Left kidney (tissue), 8 donors: ENCODE data around the gene WNT8B. TPM values are rescaled to one million over a fixed set of nuclear protein-coding genes. Genes with fewer than 3 reads are reported as not detected.

Source experiments
- DNase-seq: peaks from one replicate; pipeline ENCODE4 v3.0.0-alpha.2; 2013
- long read RNA-seq, 8 donors: transcript quantifications; one replicate each; lab custom pipeline, GENCODE V29; 2026
- polyA plus RNA-seq: library from polyadenylated mRNA; unstranded; fragments of 120-200 nt; gene quantifications from one replicate; pipeline ENCODE4 v1.2.1, GENCODE V29; 2013; ENCODE audit not compliant: insufficient read length

Gene WNT8B, protein sequence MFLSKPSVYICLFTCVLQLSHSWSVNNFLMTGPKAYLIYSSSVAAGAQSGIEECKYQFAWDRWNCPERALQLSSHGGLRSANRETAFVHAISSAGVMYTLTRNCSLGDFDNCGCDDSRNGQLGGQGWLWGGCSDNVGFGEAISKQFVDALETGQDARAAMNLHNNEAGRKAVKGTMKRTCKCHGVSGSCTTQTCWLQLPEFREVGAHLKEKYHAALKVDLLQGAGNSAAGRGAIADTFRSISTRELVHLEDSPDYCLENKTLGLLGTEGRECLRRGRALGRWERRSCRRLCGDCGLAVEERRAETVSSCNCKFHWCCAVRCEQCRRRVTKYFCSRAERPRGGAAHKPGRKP
- 0.85 TPM for polyA plus RNA-seq
- long read RNA-seq, donor 1 = 0 reads
- long read RNA-seq, donor 2, partial matches to known transcripts = 168 of 502 reads
- long read RNA-seq, donor 2, other reads (novel, unspliced or antisense) = 334 of 502 reads
- long read RNA-seq, donor 3, partial matches to known transcripts = 33 of 551 reads
- long read RNA-seq, donor 3, other reads (novel, unspliced or antisense) = 518 of 551 reads
- long read RNA-seq, donor 4 = 0 reads
- long read RNA-seq, donor 5 = 0 reads
- long read RNA-seq, donor 6 = 0 reads
- long read RNA-seq, donor 7 = 0 reads
- long read RNA-seq, donor 8, partial matches to known transcripts = 139 of 337 reads
- long read RNA-seq, donor 8, other reads (novel, unspliced or antisense) = 198 of 337 reads

DNA sequence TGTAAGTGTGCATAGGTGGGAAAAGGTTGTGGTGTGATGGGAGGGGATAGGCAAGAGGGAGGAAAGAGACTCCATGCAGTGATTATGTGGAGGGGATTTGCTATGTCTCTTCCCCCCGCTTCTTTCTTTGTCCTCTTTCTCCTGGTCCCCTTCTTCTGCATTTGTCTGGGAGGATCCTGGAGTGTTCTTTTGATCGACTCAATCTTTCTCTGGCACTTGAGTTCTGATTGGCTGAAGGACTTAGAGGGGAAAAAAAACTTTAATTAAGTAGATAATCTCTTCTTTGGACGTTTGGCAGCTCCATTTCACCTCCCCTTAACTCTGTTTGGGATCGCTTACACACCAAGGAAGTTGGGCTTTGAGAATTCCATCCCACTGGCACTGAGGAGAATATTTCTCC is at the start of gene WNT8B:
Gene WNT8B, plus strand, starts transcription at position 301 of the 400 bp plus-strand sequence. CDS start 160 bp downstream, outside the sequence.
- no peak for DNase-seq

DNA sequence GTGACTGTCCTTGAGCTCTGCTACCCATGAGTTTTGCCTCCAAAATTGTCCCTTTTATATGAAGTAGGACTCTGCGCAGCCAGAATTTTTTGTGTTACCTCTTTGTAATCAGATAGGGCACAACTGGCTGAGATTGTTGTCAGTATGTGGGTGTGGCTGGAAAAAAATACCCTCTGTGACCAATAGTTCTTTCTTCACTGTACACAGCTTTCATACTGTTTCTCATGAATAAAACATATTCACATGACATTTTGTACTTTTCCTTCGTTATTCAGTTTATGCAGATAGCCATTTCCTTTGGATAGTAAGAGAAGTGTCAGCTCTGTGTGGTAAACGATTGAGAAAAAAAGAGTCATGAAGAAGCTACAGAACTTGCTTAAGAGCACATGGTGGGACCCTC is 49.6 kb upstream of the WNT8B start:
- DNase-seq = no peak

DNA sequence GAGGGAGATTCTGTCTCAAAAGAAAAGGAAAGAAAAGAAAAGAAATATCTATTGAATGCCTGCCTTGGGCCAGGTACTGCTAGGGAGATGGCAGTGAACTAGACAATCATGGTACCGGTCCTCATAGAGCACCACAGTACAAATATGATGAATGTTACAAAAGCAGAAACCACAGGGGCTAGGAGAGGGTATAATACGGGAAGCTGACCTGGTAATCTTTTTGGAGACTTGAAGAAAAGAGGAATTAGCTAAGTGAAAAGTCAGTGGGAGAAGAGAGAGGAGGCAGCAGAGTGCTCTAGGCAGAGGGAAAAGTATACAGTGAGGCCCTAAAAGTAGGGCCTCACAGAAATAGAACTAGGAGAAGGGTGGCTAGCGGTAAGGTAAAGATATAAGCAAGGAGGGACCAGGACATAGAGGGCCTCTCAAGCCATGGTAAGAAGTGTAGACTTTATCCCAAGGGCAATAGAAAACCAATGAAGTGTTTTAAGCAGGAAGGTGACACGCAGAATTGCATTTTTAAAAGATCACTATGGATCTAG is 42.8 kb upstream of the WNT8B start:
- DNase-seq = no peak

DNA sequence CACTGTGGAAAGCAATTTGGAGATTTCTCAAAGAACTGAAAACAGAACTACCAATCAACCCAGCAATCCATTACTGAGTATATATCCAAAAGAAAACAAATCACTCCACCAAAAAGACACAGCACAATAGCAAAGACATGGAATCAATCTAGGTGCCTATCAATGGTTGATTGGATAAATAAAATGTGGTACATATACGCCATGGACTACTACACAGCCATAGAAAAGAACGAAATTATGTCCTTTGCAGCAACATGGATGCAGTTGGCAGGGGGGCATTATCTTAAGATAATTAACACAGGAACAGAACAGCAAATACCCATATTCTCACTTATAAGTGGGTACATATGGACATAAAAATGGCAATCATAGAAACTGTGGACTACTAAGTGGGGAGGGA is 35.4 kb upstream of the WNT8B start:
- DNase-seq = no peak

DNA sequence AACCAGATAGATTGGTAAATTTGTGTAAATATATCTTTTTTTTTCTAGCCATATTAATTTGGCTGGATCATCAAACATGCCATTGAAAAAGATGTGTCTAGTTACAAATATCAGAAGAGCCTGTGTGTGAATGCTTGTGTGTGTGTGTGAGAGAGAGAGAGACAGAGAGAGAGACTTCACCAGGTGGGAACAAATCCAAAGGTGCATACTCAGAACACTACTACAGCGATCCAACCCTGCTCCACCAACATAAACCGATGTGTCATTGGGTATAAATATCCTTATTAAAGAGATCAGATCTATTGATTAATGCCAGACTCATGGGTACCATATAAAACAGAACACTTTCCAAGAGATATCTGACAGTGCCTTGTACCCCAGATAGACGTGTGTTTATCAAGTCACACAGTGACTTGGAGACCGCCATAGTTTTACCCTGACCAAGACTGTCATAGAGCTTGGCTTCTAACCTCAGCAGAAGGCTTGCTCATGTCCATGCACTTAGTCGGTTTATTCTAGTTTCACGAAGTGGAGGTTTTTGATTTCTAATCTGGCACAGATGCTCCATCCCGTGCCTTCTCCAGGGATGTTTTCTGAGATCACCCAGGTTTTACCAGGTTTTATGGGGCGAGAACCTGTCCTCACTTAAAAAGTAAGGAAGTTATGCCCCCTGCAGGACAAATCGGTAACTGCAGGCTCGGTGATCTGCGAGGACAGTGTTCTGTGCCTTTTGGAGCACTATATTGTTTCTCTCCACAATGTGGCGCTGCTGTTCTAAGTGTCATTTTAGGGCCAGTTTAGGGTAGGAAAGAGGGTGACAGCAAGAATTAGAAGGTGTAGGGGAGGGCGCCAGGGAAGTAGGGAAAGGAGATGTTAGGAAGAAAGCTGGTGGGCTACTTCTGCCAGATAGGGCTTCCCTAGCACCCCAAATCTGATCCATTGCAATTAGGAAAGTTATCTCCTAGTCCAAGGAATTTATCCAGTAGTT is 29.3 kb upstream of the WNT8B start:
- peak; percentile 95 for DNase-seq

DNA sequence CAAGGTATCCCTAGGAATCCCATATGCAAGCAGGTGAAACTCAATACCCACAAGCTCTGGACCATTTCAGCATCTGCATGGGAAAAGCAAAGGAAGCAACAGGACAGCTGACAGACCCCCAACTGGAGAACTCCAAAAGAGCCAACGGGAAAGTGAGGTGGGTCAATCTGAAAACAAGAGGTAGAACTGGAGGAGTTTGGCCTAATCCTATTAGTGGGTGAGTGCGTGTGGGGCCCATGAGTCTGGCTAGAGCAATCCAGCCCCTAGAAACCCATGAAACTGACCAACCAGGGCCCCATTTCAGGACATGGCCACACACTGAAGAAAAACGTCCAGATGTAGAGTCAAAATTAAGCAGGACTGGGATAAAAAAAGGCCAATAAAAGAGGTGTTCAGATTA is 26.6 kb upstream of the WNT8B start:
- DNase-seq = no peak

DNA sequence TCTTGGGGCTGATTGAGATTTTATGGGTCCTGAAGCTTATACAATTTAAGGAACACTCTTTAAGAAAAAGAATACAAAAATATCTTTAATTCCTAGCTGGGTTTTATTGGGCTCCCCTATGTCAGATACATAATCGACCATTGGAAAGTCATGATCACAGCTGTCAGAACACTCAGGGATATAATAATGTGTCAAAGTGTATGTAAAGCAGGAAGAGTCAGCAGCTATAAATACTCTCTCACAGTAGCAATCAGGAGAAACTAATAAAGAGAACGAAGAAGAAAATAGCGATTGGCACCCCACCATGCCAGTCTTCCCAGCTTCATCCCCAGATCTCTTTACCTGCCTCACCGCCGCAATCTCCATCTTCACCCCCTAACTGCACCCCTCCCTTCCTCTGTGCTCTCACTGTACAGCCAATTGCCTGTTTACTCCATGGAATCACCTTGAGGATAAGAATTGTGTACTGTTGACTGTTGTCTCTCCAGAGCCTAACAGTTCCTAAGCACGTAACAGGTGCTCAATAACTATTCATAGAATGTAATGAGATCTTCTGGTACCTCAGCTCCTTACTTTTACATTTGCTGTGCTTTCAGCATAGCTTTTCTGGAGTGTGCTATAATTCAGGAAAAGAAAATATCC is 24.0 kb upstream of the WNT8B start:
- DNase-seq = no peak

DNA sequence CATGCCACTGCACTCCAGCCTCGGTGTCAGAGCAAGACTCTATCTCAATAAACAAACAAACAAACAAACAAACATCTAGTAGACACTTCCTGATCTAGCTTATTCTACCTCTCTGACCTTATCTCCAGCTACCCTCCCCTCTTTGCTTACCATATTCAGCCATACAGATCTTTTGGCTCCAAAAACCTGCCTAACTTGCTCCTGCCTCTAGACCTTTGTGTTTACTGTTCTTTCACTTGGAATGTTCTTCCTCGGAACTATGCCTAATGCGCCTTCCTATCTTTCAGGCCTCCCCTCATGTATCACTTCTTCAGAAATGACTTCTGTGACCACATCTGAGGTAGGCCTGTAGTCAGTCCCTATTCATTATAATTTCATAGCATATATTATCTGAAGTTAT is 20.3 kb upstream of the WNT8B start:
- DNase-seq = no peak

DNA sequence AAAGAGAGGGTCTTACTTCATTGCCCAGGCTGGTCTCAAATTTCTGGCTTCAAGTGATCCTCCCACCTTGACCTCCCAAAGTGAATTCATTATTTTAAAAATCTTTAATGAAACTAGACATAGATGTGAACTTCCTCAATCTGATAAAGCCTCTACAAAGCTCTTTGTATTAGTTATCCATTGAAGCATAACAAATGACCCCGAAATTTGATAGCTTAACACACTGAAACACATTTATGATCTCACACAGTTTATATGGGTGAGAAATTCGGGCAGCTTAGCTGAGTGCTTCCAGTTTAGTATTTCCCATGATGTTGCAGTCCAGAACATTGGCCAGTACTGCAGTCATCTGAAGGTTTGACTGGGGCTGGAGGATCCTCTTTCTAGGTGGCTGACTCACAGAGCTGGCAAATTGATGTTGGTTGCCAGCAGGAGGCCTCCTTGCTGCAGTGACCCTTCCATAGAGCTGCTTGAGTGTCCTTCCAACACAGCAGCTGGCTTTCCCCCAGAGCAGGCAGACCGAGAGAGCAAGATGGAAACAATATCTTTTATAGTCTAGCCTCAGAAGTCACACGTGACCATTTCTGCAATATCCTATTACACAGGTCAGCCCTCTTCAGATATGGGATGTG is 16.6 kb upstream of the WNT8B start:
- no peak for DNase-seq

DNA sequence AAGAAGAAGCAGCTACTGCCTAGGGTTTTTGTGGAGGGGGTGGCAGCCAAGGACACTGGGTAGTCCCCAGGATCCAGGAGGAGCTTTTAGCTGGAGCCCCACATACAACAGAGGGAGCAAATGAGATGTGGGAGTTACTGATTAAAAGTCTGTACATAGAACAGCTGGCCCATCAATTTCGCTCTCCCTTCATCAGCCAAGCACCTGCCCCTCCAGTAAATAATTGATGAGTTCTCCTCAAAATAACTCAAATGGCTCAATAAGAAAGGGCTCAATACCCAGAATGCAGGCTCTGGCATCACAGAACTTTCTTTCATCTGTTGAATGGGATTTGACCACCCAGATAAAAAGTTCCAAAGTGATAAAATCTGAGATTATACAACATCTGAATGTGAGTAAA is 15.1 kb upstream of the WNT8B start:
- no peak for DNase-seq

DNA sequence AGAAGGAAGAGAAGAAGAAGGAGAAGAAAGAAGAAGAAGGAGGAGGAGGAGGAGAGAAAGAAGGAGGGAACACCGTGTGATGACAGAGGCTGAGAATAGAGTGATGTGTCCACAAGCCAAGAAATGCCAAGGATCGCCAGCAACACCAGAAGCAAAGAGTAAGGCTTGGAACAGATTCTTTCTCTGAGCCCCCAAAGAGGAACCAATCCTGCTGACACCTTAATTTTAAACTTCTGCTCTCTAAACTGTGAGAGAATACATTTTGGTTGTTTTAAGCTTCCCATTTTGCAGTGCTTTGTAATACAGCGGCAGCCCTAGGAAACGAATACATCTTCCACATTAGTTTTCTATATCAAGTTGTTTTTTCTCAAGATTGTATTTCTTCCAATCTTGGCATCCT is 13.9 kb upstream of the WNT8B start:
- DNase-seq = no peak

DNA sequence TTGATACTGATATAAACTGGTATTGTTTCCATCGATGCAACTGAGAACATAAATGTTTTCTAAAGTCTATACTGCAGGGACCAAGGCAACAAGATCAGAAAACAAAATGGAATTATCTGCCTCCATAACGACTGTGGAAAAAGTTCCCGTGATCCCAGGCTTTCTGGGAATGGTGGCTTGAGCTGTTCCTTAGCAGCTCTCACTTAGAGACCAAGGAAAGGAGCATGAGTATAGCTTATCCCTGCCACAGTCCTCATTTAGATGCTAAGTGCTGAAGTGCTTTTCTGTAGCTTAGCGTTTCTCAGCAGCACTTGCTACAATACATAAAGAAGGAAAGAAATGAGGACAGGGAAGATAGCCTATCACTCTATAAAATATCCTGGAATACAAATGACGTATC is 5.5 kb downstream of the WNT8B start:
- DNase-seq = no peak

DNA sequence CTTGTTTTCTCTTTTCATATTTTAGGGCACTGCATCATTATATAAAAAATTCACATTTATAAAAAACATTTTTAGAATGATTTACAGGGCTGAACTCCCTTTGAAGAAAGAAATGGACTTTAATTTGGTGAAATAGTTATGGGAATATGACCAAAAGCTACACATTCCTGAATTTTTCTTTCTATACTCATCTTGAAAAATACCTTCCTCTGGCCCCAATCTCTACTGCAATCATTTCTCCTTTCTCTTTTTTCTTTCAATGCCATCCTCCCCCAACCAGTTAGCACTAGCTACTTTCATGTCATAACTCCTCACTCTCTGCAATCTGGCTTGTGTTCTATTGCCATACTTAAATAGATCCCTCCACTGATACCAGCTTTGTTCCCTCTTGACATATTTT is 6.2 kb downstream of the WNT8B start:
- DNase-seq = no peak

DNA sequence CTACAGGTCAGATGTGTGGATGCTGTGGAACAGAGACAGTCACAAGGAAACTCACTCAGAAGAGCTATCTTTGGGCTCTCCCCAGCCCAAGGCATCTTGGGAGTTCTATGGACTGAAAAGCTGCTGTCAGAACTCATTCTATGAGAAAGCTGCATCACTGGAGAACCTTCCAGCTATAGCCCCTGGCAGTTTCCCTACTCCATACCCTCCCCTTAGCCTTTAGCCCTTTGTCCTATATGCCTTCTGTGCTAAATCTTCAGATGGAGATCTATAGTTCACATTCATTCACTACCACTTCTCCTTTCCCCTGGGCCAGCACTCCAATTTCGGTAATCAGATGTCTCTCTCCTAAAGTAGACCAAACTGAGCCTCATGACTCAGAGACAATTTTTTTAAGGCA is 6.9 kb downstream of the WNT8B start:
- no peak for DNase-seq

DNA sequence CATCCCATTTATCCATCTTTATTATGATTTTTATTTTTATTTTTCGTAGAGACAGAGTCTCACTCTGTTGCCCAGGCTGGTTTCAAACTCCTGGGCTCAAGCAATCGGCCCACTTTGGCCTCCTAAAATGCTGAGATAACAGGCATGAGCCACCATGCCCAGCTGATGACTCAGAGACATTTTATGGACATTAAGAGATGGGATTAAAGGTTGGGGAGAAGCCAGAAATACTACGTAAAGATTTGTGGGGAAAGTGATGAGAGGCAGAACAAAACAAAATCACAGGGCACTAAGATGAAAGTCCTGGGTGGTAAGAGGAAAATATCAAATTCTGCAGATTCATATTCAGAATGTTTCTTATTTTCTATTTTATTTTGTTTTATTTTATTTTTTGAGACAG is 7.6 kb downstream of the WNT8B start:
- DNase-seq = no peak

DNA sequence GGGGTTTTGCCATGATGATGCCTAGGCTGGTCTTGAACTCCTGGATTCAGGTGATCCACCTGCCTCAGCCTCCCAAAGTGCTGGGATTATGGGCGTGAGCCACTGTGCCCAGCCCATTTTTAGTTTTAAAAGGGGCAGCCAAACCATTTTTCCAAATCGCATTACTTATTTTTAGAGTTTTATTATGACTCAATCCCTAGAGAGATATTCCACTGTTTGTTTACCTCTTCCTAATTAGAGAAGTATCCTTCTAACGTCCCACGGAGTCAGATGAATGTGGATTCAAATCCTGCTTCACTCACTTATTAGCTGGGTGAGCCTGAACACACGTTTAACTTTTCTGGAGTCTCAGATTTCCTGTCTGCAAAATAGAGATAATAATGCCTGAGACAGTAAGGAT is 15.2 kb downstream of the WNT8B start:
- DNase-seq = no peak

DNA sequence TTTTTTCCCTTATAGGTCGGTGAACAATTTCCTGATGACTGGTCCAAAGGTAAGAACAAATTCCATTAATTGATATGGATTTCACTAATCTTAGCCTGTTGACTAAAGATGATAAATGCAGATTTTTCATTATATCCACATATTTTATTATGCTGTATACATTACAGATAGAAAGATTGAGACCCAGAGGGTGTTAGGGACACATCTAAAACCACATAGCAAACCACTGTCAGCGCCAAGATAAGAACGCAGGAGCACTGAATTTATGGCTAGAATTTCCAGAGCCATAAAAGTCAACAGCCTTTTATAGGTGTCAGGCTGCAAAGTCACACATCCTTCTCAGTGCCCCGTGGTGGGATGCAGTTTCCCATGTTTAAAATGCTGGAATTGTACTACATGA is 16.2 kb downstream of the WNT8B start:
- no peak for DNase-seq

DNA sequence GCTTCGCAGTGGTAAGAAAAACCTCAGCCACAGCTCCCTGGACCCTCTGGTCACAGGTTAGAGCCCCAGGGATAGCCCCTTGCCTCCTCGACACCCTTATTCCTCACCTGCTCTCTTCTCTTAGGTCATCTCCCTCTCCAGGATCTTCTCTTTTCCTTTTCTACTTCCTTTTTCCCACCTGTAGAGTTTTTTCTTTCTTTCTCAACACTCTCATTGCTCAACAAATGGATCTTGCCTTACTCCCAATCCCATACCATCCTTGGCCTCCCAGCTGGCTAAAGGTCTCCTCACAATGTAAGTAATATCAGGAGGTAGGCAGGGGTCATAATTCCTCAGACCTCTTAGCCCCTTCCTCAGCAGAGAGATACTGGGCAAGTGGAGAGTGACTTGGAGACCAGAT is 17.2 kb downstream of the WNT8B start:
- DNase-seq = no peak

DNA sequence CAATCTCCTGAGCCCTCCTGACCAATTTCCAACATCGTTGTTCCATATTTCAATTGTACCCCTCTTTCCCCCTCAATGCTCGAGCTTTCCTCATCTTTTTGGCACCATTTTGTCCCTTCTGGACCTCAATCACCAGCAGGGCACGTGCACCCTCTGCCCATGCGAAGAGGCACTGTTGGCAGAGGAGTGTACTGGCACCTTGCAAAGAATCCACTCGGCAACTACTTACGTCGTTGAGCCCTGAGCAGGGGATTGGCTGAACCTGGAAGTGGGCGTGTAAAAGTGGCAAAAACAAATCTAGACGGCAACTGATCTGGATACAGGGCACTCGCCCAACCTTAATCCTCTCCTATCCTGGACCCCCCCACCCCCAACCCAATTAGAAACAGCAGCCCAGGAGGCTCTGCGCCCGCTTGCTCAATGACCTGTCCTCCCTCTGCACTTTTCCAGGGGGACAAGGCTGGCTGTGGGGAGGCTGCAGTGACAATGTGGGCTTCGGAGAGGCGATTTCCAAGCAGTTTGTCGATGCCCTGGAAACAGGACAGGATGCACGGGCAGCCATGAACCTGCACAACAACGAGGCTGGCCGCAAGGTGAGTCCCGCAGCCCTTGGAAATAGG is 18.8 kb downstream of the WNT8B start:
- DNase-seq = peak; percentile 91

DNA sequence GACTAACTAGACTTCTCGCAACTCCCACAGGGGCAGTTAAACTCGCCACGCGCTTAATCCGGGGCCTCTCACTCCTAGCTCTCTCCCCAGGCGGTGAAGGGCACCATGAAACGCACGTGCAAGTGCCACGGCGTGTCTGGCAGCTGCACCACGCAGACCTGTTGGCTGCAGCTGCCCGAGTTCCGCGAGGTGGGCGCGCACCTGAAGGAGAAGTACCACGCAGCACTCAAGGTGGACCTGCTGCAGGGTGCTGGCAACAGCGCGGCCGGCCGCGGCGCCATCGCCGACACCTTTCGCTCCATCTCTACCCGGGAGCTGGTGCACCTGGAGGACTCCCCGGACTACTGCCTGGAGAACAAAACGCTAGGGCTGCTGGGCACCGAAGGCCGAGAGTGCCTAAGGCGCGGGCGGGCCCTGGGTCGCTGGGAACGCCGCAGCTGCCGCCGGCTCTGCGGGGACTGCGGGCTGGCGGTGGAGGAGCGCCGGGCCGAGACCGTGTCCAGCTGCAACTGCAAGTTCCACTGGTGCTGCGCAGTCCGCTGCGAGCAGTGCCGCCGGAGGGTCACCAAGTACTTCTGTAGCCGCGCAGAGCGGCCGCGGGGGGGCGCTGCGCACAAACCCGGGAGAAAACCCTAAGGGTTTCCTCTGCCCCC is 19.5 kb downstream of the WNT8B start:
- peak; percentile 77 for DNase-seq
